Measurements from ENCODE around the gene SARNP.
"Not testable (repeated sequence)": the region's sequence is repeated elsewhere in the genome, so short reads cannot be mapped to it uniquely, and the experiment has no call there.

Gene SARNP, protein sequence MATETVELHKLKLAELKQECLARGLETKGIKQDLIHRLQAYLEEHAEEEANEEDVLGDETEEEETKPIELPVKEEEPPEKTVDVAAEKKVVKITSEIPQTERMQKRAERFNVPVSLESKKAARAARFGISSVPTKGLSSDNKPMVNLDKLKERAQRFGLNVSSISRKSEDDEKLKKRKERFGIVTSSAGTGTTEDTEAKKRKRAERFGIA

DNA sequence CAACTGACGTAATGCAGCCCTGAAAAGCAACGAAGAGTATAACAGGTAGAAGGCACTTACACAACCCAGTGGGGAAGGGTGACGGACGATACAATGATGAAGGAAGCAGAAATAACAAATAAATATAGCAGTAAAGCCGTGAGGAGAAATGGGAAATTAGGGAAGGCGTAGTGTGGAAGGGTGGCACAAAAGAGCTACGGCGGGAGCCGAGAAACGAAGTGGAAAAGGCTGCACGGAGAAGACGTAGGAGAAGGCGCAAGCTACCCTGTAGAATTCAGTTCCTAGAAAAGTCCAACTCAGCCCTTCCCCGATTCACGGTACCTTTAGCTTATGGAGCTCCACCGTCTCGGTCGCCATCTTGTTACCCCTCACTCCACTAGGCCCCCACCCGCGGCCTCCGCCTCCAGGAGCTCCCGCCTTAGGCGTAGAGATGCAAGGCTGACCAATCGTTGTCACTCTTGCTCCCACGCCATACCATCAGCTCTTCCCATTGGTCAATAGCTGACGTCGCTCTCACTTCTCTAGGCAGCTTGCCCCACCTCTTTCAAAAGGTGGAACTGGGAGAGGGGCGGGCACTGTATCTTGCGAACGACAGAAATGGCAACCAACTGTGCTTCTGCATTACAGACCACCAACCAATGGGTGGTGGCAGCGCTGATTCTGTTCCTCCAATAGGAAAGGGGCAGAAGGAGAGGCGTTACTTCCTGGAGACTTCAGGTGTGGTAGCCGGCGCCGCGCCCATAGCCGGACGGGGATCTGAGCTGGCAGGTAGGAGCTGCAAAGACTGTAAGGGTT is at the start of gene SARNP, which contains the start of gene ORMDL2:
Gene SARNP (minus strand): TSS at position 380 of the 795 bp plus-strand sequence. CDS start 23 bp downstream, at position 357.
Gene ORMDL2 (plus strand): TSS at position 697 of the 795 bp plus-strand sequence. CDS start 959 bp downstream, outside the sequence.
- H3K9me3 ChIP-seq (ENCODE audit: control insufficient read depth, insufficient read depth, low read length): no peaks in the 10 kb centered on the region
- peak within 1 kb of the TSS; percentile 99 for H3K9ac ChIP-seq (ENCODE audit: low read depth, low read length)
- peak within 1 kb of the TSS; percentile 100 for H3K4me3 ChIP-seq (ENCODE audit: low read depth, low read length)
- H3K36me3 ChIP-seq (ENCODE audit: control insufficient read depth, insufficient read depth, low read length): peaks cover 6% of the 10 kb centered on the region
- H3K4me1 ChIP-seq (ENCODE audit: control insufficient read depth, insufficient read depth, low read length): peaks cover 7% of the 10 kb centered on the region
- no peaks in the 10 kb centered on the region for H3K27me3 ChIP-seq (ENCODE audit: control insufficient read depth, insufficient read depth, low read length)

DNA sequence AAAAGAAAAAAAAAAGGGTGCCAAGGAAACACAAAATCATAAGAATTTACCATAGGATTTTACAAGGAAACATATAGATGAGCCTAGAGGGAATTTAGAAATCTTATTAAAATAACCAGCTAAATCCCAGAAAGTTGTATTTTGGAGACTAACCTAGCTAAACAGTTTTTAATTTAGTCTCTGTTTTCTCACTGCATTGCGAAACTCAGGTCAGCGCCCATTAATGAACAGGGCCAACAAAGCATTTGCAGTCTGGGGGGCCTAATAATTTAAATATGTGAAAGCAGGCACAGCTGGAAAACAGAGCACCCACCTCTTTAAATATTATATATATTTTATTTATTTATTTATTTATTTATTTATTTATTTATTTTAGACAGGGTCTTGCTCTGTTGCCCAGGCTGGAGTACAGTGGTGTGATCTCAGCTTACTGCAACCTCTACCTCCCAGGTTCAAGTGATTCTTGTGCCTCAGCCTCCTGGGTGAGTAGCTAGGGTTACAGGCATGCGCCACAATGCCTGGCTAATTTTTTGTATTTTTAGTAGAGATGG is 49.0 kb upstream of the SARNP start:
- not testable (repeated sequence) for H3K4me3 ChIP-seq (ENCODE audit: low read depth, low read length); H3K9me3 ChIP-seq (ENCODE audit: control insufficient read depth, insufficient read depth, low read length); H3K4me1 ChIP-seq (ENCODE audit: control insufficient read depth, insufficient read depth, low read length); H3K27me3 ChIP-seq (ENCODE audit: control insufficient read depth, insufficient read depth, low read length); H3K9ac ChIP-seq (ENCODE audit: low read depth, low read length); H3K36me3 ChIP-seq (ENCODE audit: control insufficient read depth, insufficient read depth, low read length)

DNA sequence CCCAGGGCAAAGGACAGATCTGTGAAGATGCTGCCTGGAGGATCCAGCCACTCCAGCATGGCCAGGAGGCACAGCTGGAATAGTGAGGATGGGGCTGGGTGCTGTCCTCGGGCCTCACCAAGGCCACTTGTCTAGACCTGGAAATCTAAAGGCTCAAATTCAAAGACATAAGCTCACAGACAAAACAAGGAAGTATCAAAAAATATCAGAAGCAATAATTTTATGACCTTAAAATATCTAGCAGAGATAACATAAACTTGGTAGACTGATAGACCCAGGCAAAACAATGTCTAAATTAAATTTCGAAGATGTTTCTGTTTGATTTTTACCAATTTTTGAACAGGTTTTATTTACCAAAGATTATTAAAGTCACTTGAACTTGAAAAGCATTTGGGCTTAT is 47.8 kb upstream of the SARNP start:
- no peak overlapping the region for H3K9ac ChIP-seq (ENCODE audit: low read depth, low read length)
- no peaks in the 10 kb centered on the region for H3K36me3 ChIP-seq (ENCODE audit: control insufficient read depth, insufficient read depth, low read length)
- H3K4me3 ChIP-seq (ENCODE audit: low read depth, low read length): no peak overlapping the region
- no peaks in the 10 kb centered on the region for H3K27me3 ChIP-seq (ENCODE audit: control insufficient read depth, insufficient read depth, low read length)
- no peaks in the 10 kb centered on the region for H3K4me1 ChIP-seq (ENCODE audit: control insufficient read depth, insufficient read depth, low read length)
- H3K9me3 ChIP-seq (ENCODE audit: control insufficient read depth, insufficient read depth, low read length): no peaks in the 10 kb centered on the region

DNA sequence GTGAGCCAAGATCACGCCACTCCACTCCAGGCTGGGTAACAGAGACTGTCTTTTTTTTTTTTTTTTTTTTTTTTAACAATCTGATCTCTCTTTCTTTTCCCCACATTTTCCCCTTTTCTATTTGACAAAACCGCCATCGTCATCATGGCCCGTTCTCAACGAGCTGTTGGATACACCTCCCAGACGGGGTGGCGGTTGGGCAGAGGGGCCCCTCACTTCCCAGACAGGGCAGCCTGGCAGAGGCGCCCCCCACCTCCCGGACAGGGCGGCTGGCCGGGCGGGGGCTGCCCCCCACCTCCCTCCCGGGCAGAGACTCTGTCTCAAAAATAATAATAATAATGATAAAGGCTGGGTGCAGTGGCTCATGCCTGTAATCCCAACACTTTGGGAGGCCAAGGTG is 45.4 kb upstream of the SARNP start:
- not testable (repeated sequence) for H3K4me3 ChIP-seq (ENCODE audit: low read depth, low read length); H3K36me3 ChIP-seq (ENCODE audit: control insufficient read depth, insufficient read depth, low read length); H3K27me3 ChIP-seq (ENCODE audit: control insufficient read depth, insufficient read depth, low read length); H3K4me1 ChIP-seq (ENCODE audit: control insufficient read depth, insufficient read depth, low read length); H3K9me3 ChIP-seq (ENCODE audit: control insufficient read depth, insufficient read depth, low read length); H3K9ac ChIP-seq (ENCODE audit: low read depth, low read length)

DNA sequence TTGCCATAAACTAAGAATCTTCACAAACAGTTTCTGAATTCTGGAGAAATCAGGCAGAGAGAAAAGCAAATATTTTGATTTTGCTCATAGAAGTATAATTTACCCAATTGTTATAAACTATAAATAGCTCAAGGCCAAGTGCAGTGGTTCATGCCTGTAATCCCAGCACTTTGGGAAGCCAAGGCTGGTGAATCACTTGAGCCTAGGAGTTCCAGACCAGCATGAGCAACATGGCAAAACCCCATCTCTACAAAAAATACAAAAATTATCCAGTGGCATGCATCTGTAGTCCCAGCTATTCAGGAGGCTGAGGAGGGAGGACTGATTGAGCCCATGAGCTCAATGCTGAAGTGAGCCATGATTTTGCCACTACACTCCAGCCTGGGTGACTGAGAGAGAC is 44.8 kb upstream of the SARNP start:
- Histone ChIP-seq H3K9me3 (ENCODE audit: control insufficient read depth, insufficient read depth, low read length) (no peaks in the 10 kb centered on the region), H3K27me3 (ENCODE audit: control insufficient read depth, insufficient read depth, low read length) (no peaks in the 10 kb centered on the region)

DNA sequence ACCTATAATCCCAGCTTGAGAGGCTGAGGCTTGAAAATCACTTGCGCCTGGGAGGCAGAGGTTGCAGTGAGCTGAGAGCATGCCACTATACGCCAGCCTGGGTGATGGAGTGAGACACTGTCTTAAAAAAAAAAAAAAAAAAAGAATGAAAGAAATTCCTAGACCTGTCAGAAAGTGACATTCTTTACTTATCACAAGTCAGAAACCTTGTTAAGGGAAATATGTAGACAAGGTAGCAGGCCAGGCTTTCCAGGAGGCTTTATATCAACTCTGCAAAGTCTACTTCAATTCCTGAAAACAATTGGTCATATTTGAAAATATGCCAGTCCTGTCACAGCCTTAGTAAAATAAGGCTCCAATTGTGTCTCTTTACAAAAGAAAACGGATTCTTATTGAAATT is 44.3 kb upstream of the SARNP start:
- Histone ChIP-seq H3K4me1 (ENCODE audit: control insufficient read depth, insufficient read depth, low read length) (no peaks in the 10 kb centered on the region), H3K9ac (ENCODE audit: low read depth, low read length) (no peak overlapping the region), H3K9me3 (ENCODE audit: control insufficient read depth, insufficient read depth, low read length) (no peaks in the 10 kb centered on the region), H3K4me3 (ENCODE audit: low read depth, low read length) (no peak overlapping the region), H3K36me3 (ENCODE audit: control insufficient read depth, insufficient read depth, low read length) (no peaks in the 10 kb centered on the region), H3K27me3 (ENCODE audit: control insufficient read depth, insufficient read depth, low read length) (no peaks in the 10 kb centered on the region)

More for the DNA sequence above, 44.8 kb upstream of the SARNP start:
- H3K9ac ChIP-seq (ENCODE audit: low read depth, low read length): no peak overlapping the region
- no peaks in the 10 kb centered on the region for H3K4me1 ChIP-seq (ENCODE audit: control insufficient read depth, insufficient read depth, low read length)
- H3K4me3 ChIP-seq (ENCODE audit: low read depth, low read length): no peak overlapping the region
- H3K36me3 ChIP-seq (ENCODE audit: control insufficient read depth, insufficient read depth, low read length): no peaks in the 10 kb centered on the region

DNA sequence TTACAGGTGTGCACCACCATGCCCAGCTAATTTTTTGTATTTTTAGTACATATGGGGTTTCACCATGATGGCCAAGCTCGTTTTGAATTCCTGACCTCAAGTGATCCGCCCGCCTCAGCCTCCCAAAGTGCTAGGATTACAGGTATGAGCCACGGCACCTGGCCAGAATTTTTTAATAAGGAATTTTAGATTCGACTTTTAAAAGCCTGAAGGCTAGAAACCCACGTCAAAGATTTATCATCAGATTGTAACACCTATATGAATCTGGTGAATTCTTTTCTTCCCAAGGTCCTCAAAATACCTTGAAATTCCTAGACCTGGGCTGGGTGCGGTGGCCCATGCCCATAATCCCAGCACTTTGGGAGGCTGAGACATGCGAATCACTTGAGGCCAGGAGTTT is 43.9 kb upstream of the SARNP start:
- no peaks in the 10 kb centered on the region for H3K27me3 ChIP-seq (ENCODE audit: control insufficient read depth, insufficient read depth, low read length)
- no peaks in the 10 kb centered on the region for H3K9me3 ChIP-seq (ENCODE audit: control insufficient read depth, insufficient read depth, low read length)
- no peaks in the 10 kb centered on the region for H3K4me1 ChIP-seq (ENCODE audit: control insufficient read depth, insufficient read depth, low read length)
- H3K36me3 ChIP-seq (ENCODE audit: control insufficient read depth, insufficient read depth, low read length): no peaks in the 10 kb centered on the region
- no peak overlapping the region for H3K9ac ChIP-seq (ENCODE audit: low read depth, low read length)
- no peak overlapping the region for H3K4me3 ChIP-seq (ENCODE audit: low read depth, low read length)

DNA sequence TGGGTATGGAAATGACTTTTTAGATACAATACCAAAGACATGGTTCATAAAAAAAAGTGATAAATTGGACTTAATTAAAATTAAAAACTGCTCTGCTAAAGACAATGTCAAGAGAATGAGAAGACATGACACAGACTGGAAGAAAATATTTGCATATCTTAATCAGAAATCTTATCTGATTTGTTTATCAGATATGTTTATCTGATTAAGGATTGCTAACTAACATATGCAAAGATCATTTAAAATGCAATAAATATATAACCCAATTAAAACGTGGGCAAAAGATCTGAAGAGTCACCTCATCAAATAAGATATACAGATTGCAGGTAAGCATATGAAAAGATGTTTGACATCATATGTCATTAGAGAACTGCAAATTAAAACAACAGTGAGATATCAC is 35.2 kb upstream of the SARNP start:
- no peak overlapping the region for H3K9ac ChIP-seq (ENCODE audit: low read depth, low read length)

DNA sequence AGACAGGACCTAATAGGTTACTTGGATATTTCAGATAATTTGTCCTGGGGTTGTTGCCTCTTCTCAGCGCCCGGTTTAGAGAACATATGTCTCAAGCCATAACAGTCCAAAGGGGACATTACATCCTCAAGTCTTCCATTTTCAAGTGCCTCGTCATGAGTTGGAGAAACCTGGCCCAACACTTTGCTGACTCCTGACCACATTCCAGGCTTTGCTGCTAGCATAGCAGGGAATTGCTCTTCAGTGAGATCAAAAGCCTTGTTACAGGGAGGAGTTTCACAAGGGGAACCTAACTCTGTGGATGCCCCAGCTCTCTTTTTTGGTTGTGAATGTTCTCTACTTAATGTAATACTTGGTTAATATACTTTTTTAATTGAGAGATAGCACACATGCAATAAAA is 33.4 kb upstream of the SARNP start:
- Histone ChIP-seq H3K27me3 (ENCODE audit: control insufficient read depth, insufficient read depth, low read length) (no peaks in the 10 kb centered on the region), H3K4me3 (ENCODE audit: low read depth, low read length) (no peak overlapping the region), H3K4me1 (ENCODE audit: control insufficient read depth, insufficient read depth, low read length) (no peaks in the 10 kb centered on the region), H3K9me3 (ENCODE audit: control insufficient read depth, insufficient read depth, low read length) (no peaks in the 10 kb centered on the region), H3K36me3 (ENCODE audit: control insufficient read depth, insufficient read depth, low read length) (no peaks in the 10 kb centered on the region), H3K9ac (ENCODE audit: low read depth, low read length) (no peak overlapping the region)

More for the DNA sequence above, 35.2 kb upstream of the SARNP start:
- H3K36me3 ChIP-seq (ENCODE audit: control insufficient read depth, insufficient read depth, low read length): no peaks in the 10 kb centered on the region
- no peaks in the 10 kb centered on the region for H3K27me3 ChIP-seq (ENCODE audit: control insufficient read depth, insufficient read depth, low read length)
- no peaks in the 10 kb centered on the region for H3K9me3 ChIP-seq (ENCODE audit: control insufficient read depth, insufficient read depth, low read length)
- H3K4me1 ChIP-seq (ENCODE audit: control insufficient read depth, insufficient read depth, low read length): no peaks in the 10 kb centered on the region
- no peak overlapping the region for H3K4me3 ChIP-seq (ENCODE audit: low read depth, low read length)

DNA sequence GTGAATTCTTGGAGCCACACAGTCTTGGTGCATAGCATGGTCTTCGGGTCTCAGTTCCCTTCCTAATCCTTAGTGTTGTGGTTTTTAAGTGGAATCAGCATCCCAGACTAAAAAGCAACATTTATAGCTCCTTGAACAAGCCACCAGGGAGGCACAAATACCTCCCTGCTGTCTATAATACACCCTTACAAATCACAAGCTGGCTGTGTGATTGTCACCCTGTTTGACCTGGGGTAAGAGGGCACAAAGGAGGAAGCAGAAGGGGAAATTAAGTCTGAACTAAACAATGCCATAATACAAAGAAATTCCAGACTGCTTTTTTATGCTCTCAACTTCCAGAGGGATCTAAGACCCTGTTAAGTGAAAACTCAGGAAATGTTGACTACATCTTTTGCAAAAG is 32.9 kb upstream of the SARNP start:
- Histone ChIP-seq H3K9ac (ENCODE audit: low read depth, low read length) (no peak overlapping the region), H3K4me3 (ENCODE audit: low read depth, low read length) (no peak overlapping the region), H3K36me3 (ENCODE audit: control insufficient read depth, insufficient read depth, low read length) (no peaks in the 10 kb centered on the region), H3K9me3 (ENCODE audit: control insufficient read depth, insufficient read depth, low read length) (no peaks in the 10 kb centered on the region), H3K27me3 (ENCODE audit: control insufficient read depth, insufficient read depth, low read length) (no peaks in the 10 kb centered on the region), H3K4me1 (ENCODE audit: control insufficient read depth, insufficient read depth, low read length) (no peaks in the 10 kb centered on the region)

DNA sequence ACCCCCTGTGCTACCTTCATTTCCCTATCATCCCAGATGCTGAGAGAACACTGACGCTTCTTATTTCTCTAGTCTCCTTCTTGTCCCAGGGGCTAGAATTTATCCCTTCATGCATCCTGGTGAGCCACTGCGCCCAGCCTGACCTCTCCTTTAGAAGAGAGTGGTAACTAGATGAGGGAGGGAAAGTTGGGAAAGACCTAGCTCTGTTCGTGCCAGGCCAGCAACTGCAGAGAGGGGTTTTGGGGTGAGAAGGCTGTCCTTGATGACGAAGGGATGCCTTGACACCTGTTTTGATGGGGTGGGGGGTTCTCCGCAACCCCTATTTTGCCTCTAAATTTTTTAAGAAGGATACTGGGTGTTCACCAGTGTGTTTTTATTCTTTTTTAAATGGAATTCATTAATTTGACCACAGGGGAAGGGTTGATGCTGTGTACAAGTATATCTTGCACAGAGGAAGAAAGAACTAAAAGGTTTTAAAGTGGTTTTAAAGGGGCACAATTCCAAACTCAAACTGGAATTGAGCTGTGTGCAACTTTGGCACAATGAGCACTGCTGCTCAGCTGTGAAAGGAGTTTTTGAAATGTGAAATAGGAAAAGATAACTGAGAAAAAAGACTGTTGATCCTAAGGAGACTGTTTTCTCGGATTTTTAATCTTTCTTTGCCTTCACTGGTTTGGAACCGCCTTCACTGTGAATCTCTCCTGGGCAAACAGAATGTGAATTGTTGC is 32.3 kb upstream of the SARNP start:
- Histone ChIP-seq H3K36me3 (ENCODE audit: control insufficient read depth, insufficient read depth, low read length) (no peaks in the 10 kb centered on the region), H3K27me3 (ENCODE audit: control insufficient read depth, insufficient read depth, low read length) (no peaks in the 10 kb centered on the region), H3K9me3 (ENCODE audit: control insufficient read depth, insufficient read depth, low read length) (no peaks in the 10 kb centered on the region), H3K4me1 (ENCODE audit: control insufficient read depth, insufficient read depth, low read length) (no peaks in the 10 kb centered on the region), H3K4me3 (ENCODE audit: low read depth, low read length) (no peak overlapping the region), H3K9ac (ENCODE audit: low read depth, low read length) (no peak overlapping the region)

Measured in iPS-15b (cell line).